Mammary microvascular endothelial cell (primary cell): Measurements from ENCODE around the gene AKR1C8. TPM values are rescaled to one million over a fixed set of nuclear protein-coding genes. Genes with fewer than 3 reads are reported as not detected.

ENCODE experiments used
- total RNA-seq: library from RNA; depleted of rRNA; stranded (reverse); fragments of >200 nt; gene quantifications from 2 replicates; pipeline ENCODE4 v1.2.3, GENCODE V29; 2015

AKR1C8 gene
- total RNA-seq, result not detected in 2 replicates

DNA sequence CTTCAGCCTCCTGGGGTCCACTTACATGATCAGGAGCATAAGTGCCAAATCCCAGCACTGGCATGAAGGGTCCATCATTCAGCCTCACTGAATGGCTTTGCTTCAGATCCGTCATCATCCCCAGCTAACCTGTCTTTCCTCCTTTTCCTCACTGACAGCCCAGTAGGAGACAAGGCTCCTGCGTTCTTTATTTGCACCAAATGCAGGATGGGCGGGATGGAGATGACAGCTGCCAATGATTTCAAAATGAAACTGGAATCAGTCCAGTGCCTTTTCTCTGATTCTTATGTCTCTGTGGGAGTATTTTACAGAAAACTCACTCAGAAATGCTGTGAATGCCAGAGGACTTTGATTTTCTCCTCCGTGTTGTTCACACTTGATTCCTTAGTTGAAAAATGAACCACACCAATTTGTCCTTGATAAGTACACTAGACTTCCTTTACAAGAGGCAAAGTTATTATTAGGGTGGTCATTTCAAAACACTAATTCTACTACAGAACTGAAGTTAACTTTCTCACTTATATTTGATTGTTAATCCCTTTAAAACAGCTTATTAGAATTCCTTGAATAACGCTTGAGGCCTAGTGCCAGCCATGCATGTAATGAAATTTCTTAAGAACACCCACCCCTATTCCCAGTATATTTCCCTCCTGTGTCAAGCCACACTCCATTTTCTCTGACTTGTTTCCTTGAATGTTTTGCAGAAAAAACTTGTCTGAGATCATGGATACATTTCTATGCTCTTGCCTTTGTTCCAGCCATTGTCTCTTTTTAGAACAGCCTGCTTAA lies at the start of gene AKR1C8:
TSS of gene AKR1C8 (minus strand) at position 164 of the 789 bp plus-strand sequence. CDS start at position 118, 46 bp downstream.

GRCh38 chr10:5196702-5197113 lies 11.8 kb upstream of the AKR1C8 start, which contains the start of gene AKR1C4:
AKR1C4 (plus strand) TSS chr10:5196837; CDS start chr10:5196868, 31 bp downstream.

Other genes with a start within 250 kb of the AKR1C8 start
- gene AKR1C1, start 221.7 kb downstream of the AKR1C8 start, total RNA-seq, result 0.30 and 1.3 TPM in 2 replicates
- 0.89 and 1.6 TPM in 2 replicates for gene AKR1C2, start 181.3 kb downstream of the AKR1C8 start, total RNA-seq
- 22.2 and 25.6 TPM in 2 replicates for gene AKR1C3, start 90.7 kb downstream of the AKR1C8 start, total RNA-seq
- gene AKR1C4, start 11.7 kb upstream of the AKR1C8 start, total RNA-seq, result not detected in 2 replicates
- gene UCN3, start 179.8 kb upstream of the AKR1C8 start, total RNA-seq, result not detected in 2 replicates
- gene TUBAL3, start 219.7 kb upstream of the AKR1C8 start, total RNA-seq, result 0.07 and 0.20 TPM in 2 replicates
- 32.4 and 41.9 TPM in 2 replicates for gene NET1, start 227.4 kb upstream of the AKR1C8 start, total RNA-seq